ELF-1 (cell line): ENCODE measurements around the gene METTL5.
A peak's percentile ranks its signal among the peaks of the same experiment; 100 is the strongest.

Experiments used
- DNase-seq: peaks from one replicate; pipeline ENCODE4 v3.0.0-alpha.2; 2016; ENCODE audit warnings: low read depth, low spot score

Gene METTL5

DNA sequence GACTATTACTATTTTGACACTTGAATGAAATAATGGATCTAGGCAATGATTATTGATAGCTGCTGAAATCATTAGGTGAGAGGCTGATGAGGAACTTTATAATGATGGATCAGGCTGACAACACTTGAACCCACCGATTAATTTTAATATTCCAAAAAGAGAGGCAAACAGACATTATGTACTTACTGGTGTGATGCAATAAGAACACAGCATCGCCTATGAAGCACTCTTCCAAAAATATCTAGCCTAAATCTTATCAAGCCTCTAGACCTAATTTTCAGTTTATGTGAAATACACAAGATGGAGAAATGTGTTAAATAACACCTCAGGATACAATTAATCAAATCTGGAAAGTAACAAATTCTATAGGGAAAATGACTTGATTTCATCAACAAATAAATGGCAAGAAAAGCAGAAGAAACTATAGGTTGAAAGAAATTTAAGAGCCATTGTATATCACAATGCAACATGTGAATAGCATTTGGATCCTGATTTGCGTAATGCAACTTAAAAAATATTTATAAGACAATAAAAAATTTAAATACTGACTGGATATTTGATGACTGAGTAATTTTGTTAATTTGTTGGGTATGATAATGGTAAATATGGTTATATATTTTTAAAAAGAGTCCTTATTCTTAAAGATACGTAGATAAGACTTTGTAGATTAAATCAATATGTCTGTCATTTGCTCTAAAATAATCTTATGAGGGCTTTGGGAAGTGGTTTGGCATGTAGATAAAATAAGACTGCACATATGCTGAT is 43.3 kb downstream of the METTL5 start:
- DNase-seq = no peak

- DNase-seq = no peak
These were observed 46.3 kb downstream of the METTL5 start for GRCh38 chr2:169778446-169778845.

GRCh38 chr2:169776252-169776761 is 48.4 kb downstream of the METTL5 start:
- DNase-seq = no peak

DNA sequence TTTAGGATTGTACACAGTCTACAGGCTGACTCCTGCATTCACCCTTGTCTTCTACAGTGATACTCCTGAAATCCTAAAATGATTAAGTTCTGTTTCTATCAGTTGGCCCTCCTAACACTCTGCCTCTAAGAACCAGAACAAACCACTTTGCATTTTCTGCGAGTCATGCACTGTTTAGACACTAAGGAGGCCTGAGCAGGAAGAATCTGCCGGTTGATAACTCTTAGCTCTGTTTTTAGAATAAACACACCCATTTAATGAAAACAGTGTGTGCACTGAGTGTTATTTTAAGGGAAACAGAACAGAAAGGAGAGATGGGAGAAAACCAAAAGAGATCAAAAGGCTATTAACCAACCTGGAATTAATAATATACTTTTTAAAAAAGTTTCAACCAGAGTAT is 48.9 kb downstream of the METTL5 start:
- DNase-seq = no peak

DNA sequence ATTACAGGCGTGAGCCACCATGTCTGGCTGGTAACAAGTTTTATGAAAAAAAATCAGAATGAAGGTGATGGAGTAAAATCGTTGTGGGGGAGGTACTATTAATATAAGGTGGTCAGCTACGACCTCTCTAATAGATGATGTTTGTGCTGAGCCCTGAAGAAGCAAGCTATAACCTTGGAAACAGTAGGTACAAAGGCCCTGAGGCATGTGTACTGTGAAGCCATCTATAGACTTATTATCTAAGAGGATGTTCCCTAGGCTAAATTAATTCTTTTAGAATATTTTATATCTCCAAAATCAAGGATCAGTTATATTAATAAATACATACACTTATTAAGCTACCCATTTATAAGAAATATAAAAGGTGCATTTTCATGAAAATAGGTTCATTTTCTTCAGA is 49.4 kb downstream of the METTL5 start:
- DNase-seq = no peak

DNA sequence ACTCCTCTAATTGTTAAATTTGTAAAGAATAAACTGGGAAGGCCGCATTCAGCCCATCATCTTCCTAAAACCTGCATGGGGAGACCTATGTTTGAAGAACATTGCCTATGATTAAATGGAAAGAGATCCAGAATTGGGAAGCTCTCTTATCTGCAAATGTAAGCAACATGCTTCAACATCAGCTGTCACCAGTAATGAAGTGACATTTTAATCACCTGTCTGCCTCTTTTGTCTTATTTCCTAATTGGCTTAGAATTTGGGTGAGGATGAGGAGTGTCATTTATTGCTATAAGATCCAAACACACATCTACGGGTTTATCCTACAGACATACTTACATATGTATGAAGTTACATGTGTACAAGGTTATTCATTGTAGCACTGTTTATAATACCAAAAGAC is 52.1 kb downstream of the METTL5 start:
- DNase-seq = no peak

- DNase-seq = no peak
These were observed 53.1 kb downstream of the METTL5 start for GRCh38 chr2:169771612-169772011.

DNA sequence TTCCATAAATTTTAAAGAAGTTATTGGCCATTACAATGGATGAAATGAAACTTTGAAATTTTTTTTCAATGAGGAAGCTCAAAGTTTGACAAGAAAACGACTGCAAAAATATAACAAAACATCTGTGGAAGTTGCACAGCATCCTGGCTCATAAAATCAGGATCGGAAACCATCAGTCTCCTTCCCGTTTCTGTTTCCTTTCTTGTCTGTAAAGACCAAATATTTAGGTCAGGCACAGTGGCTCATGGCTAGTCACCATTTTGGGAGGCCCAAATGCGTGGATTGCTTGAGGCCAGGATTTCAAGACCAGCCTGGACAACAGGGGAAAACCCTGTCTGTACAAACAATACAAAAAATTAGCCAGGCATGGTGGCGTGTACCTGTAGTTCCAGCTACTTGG is 53.7 kb downstream of the METTL5 start:
- no peak for DNase-seq

- peak; percentile 54 for DNase-seq
These were observed 56.3 kb downstream of the METTL5 start for GRCh38 chr2:169768262-169768995.

DNA sequence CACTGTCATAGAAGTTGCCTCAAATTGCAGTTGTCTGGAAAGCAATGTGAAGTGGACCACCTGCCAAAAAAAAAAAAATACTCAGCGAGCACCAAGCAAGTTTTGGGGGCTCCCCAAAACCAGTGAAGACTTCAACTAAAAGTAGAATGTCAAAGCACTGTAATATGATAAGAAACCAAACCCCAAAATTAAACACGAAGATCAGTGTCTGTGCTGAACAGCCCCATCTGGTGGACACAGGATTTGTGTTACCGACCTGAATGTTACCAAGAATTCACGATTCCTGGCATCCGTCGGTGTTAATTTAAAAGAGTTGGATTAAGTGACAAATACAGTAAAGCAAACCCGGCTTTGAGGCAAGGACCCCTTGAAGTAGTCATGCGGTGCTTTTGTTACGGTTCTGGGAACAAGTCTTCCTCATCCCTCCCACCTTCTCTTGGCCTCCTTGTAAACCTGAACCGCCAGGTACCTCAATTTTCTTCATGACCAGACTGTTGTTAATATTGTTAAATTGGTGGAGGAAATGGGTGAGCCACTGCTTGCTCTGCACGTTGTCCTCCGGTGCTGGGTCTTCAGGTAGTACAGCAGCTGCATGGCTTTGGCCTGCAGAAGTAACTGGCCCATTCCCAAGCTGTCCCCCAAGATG is 57.3 kb downstream of the METTL5 start:
- DNase-seq = peak; percentile 48

DNA sequence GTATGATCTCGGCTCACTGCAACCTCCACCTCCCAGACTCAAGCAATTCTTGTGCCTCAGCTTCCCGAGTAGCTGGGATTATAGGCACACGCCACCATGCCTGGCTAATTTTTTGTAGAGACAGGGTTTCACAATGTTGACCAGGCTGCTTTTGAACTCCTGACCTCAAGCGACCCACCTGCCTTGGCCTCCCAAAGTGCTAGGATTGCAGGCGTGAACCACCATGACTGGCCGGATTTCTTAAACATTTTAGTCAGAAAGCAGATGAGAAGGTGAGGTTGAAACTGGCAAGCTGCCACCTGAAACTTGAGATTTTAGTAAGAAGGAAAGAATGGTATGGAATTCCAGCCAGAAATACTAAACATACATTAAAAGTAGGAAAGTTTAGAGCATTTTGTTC is 59.2 kb downstream of the METTL5 start:
- DNase-seq = no peak

DNA sequence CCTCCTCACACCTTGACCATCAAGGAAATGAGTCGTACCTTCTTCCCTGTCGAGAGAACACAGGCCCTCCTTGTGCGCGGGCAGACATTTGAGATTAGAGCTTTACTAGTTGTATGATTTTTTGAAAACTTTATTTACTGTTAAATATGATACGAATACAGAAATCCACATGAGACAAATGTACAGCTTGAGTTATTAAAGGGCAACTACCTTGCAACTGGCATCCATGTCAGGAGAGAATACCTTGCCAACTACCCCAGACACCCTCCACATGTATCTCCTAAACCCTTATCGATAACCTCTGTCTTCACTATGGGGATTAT is 62.8 kb downstream of the METTL5 start:
- no peak for DNase-seq
